HG03060 (cell line): ENCODE data around the gene ANKRD12.
A peak's percentile ranks its signal among the peaks of the same experiment; 100 is the strongest.
"Not testable (repeated sequence)": the region's sequence is repeated elsewhere in the genome, so short reads cannot be mapped to it uniquely, and the experiment has no call there.

Experiments used
- ATAC-seq: cut with Tn5 transposase; IDR thresholded peaks from one replicate; pipeline ENCODE4 v1.9.1; 2021; ENCODE audit warnings: low read depth, moderate number of reproducible peaks; ENCODE audit not compliant: unreplicated experiment

The ANKRD12 gene

DNA sequence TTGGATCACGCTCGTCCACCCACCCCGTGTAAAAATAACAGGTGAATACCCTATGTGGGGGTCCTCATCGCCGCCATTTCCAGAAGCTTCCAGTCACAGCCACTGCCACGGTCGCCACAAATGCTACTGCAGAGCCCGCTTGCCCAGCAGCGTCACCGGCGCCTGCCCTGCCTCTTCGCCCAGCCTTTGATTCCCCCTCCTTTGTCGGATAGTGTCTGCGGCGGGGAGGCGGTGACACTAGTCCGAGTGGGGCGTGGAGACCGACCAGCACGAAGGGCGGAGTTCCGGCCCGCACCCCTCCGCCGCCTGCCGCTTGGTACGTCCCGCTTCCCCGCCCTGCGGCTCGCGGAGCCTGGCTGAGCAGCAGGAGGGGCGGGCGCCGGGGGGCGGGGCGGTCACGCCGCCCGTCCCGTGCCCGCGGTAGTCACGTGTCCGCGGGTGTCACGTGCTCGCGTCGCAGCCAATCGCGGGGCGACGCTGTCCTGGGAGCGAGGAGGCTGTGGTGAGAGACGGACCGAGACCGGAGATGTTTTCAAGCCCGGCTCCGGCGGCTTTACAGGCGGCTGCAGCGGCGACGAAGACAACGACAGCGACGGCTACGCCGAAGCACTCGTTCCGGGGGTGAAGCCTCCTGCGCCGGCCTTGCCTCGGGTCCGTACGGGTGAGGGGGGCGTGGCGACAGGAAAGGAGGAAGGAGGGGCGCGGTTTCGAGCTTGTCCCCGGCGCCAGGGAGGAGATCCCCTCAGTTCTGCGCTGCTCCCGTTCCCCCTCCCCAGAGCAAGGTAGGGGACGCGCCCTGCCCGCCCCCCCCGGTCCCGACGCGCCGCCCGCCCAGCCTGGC, at the start of gene ANKRD12:
ANKRD12 (plus strand) TSS at position 467 of the 841 bp plus-strand sequence. CDS start 45,652 bp downstream, outside the sequence.
- ATAC-seq = peak; percentile 49

GRCh38 chr18:9087144-9087543, 49.4 kb upstream of the ANKRD12 start:
- ATAC-seq = no peak

DNA sequence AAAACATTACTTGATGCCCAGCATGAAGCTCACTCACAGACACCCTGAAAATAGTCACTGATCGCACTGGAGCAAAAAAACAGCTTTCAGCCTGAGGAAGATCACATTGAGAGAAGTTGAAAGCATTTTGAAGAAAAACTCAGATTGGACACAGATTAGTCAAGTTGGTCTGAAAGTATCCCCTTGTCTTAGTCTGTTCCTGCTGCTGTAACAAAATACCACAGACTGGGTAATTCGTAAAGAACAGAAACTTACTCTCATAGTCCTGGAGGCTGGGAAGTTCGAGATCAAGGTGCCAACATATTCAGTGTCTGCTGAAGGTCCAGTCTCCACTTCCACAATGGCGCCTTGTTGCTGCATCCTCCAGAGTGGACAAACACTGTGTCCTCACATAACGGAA, 48.3 kb upstream of the ANKRD12 start:
- ATAC-seq = no peak

DNA sequence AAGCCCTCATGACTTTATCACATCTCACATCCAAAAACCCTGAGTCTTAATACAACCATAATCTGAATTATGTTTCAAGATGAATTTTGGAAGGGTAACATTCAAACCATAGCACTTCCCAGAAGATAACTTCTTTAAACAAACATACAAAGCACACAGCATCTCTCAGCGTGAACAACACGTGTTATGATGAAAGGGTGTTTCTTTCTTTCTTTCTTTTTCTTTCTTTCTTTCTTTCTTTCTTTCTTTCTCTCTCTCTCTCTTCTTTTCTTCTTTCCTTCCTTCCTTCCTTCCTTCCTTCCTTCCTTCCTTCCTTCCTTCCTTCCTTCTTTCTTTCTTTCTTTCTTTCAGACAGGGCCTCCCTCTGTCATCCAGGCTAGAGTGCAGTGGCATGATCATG, 47.9 kb upstream of the ANKRD12 start:
- ATAC-seq = not testable (repeated sequence)

DNA sequence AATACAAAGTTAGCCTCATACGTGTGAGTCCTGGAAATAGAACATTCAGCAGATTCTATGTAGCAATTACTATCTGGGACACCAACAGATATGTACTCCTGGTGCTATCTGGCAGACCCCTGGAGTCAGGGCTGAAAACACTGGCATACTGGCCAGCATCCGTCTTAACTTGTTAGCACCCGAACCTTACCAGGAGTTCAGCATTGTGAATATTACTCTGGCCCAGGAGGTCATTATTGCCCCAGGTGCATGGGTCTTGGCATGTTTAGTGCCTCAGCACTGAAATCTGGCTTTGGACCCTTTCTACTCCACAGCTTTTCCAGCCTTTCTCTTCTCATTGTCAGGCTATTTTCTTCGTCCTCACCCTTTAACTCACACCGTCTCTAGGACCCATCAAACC, 46.0 kb upstream of the ANKRD12 start:
- ATAC-seq = no peak

DNA sequence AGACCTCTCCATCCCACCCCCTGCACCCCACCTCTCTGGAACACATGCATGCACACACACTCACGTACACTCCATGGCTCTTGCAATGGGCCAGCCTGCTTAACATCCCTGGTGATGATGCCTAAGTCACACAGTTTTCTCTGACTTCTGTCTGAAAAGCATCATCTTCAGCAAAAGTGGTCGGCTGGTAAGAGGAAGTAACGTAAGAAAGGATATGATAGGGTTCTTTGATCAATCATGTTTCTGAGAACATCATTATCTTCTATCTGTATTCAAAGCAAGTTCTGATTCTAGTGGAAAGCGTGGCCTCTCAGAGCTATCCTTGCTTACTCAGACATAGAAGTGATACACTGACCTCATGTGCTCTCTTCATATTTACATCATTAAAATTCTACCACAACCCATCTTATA, 45.5 kb upstream of the ANKRD12 start:
- ATAC-seq = no peak

DNA sequence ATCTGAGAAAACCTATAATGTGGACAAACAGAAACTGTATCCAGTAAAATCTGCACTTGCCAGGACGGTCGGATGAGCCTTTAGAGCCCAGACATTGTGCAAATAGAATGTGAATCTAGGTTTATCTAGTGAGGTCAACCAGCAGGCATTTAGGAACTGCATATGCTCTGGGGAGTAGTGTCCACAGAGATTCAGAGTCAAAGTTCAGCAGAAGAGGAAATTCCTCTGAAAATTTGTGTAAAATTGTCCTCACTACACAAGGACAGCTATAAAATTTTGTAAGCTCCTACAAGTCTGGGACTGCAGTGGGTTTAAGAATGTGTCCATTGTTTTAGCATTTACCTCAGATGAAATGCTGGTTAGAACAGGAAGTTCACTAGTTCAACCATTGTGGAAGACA, 43.9 kb upstream of the ANKRD12 start:
- ATAC-seq = no peak

DNA sequence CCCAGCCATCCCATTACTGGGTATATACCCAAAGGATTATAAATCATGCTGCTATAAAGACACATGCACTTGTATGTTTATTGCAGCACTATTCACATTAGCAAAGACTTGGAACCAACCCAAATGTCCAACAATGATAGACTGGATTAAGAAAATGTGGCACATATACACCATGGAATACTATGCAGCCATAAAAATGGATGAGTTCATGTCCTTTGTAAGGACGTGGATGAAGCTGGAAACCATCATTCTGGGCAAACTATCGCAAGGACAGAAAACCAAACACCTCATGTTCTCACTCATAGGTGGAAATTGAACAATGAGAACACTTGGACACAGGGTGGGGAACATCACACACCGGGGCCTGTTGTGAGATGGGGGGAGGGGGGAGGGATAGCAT, 43.5 kb upstream of the ANKRD12 start:
- not testable (repeated sequence) for ATAC-seq

DNA sequence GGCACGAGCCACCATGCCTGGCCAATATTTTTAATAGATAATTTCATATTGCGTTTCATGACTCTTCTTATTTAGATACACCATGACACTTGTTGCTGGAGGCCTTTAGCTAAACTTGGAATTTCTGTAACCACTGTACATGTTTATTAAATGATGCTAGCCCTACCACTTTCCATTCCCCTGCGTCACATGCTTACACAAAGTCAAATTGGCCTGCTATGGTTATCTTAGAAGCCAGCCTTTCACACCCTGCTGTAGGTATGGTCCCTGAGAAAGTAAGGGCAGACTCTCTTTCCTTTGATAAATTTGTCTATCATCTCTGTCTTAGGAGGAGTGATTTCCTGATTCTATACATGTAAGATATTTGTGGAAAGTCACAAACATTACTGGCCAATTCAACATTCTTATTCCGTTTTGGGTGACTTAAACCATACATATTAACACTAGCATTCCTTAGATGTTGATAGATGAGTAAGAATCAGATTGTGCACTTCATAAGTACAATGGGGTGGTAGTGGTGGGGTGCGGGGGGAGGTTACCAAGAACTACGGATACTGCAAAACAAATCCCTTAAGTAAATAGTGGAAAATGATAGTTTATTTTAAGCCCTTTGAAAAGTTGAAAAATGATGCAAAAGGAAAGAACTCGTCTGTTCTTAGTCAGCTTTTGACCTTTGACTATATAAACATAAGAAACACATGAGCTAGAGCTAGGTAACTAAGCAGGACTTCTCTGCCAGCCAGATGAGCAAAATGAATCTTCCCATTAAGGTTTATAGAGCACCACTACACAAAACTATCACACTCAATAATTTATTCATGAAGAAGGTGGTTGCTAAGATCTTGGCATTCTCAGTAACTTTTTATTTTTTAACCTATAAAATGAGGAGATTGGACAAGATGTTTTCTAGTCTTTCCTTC, 42.0 kb upstream of the ANKRD12 start:
- ATAC-seq = no peak

GRCh38 chr18:9095297-9096006, 41.1 kb upstream of the ANKRD12 start:
- ATAC-seq = peak; percentile 87

DNA sequence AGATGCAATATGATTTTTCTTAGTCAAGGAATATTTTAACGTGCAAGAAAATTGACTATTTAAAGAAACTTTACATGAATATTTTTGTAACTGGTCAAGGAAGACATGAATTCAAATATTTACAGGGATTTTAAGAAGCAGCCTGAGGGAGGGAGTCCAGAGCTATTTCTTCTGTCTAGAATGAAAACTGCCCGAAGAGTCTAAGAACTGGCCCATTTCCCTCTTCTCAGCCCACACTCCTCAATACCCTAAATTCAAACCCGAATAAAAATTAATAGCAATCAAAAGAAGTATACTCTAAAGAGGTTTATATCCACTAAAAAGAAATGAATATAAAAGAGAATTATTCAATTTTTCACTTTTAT, 40.6 kb upstream of the ANKRD12 start:
- peak; percentile 3 for ATAC-seq

DNA sequence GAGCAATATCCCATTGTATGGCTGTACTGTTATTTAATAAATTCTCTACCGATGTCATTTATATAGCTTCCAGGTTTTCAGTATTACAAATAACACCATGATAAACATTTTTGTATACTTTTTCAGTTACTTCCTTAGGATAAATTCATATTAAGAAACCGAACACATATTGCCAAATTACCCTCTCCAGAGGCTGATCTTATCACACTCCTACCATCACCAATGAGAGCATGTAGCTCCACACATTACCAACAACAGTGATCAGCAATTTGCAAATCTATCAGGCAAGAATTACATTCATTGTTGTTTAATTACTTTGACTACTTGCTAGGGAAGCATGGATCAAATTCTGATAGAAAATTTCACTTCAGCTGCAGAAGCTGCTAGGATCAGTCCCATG, 39.9 kb upstream of the ANKRD12 start:
- ATAC-seq = no peak

GRCh38 chr18:9097349-9097748, 39.2 kb upstream of the ANKRD12 start:
- no peak for ATAC-seq

GRCh38 chr18:9100796-9101195, 35.8 kb upstream of the ANKRD12 start:
- no peak for ATAC-seq

GRCh38 chr18:9101730-9102507, 34.7 kb upstream of the ANKRD12 start:
- peak; percentile 5 for ATAC-seq

DNA sequence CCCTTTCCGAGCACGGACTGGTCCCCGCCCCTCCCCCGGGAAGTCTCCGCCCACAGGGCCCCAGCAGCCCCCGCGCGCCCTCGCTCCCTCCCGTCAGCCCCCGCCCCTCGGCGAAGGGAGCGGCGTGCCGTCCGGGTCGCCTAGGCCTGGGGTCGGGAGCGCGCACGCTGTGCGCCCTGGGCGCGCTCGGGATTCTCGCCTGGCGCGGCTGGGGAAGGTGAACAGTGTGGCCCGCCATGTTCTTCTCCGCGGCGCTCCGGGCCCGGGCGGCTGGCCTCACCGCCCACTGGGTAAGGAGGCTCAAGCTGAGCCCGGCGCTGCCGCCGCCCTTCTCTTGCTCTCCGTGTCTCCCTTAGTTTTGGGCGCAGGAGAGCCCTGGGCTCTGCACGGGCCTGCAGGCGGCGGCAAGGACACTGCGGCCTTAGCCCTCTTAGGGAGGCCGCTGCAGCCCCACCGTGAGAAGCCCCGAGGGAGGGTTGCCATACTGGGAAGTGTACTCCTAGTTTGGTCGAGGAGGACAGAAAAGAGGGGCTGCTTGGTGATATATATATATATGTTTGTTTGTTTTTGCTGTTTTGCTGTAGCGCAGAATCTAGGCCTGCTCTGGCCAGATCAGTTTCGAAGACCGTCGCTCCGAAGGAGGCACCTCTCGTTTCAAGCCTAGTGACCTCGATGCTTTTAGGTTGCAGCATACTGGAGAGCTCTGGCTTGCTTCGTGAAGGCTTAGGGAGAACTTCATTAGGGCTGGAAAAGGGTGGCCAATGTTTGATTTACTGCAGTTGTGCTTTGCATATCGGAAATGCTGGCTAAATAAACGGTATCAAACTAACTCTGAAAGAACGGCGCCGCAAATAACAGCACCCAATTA, 33.8 kb upstream of the ANKRD12 start, which contains the start of gene NDUFV2:
NDUFV2 (plus strand) TSS at position 192 of the 868 bp plus-strand sequence; CDS start at position 237, 45 bp downstream.
- peak; percentile 41 for ATAC-seq

DNA sequence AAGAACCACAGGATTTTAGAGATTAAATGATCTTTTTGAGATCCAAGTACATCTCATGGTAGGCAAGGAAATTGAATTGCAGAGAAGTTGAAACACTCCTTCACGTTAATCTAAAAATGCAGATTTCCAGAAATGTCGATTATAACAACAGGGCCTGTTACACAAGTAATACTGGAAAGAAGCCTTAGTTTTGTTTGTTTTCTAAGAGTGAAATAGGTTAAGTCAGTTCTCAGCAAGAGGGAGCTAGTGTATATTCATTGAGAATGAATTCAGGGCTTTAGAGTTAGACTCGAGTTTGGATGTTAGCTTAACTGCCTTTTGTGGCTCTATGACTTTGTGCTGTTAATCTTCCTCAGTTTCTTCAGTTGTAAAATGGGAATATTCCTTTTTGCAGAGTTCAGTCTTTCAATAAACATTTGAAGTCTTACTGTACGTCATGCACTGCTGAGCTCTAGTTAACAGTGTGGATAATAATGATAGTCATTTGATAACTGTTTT, 33.2 kb upstream of the ANKRD12 start:
- ATAC-seq = no peak

DNA sequence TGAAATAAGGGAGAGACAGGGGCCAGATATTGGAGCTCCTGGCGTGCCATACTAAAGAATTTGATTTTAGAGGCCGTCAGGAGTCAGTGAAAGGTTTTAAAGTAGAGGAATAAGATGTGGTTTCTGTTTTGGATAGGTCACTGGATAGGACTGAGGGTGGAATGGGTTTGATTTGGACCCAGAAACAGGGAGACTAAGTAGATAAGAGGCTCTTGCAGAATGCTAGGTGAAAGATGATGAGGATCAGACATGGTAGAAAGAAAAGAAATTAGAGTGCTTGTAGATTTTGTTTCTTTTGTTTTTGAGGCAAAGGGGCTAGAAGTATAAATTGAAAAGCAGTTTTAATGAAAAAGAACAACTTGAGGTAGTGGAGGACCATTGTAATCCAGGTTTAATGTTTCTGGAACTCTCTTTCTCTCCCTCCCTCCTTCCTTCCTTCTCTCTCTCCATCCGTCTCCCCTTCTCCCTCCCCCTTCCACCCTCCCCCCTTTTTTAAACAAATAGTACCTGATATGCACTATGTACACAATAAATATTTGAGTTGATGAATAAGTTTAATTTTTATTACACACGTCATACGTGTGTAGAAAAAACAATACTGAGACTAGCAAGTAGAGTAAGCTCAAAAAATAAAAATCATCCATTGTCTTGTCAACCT, 32.2 kb upstream of the ANKRD12 start:
- no peak for ATAC-seq
